ENCODE results near the gene UPK3BL2. TPM values are rescaled to one million over a fixed set of nuclear protein-coding genes. Genes with fewer than 3 reads are reported as not detected.
"Not testable (repeated sequence)": the region's sequence is repeated elsewhere in the genome, so short reads cannot be mapped to it uniquely, and the experiment has no call there.

Gene UPK3BL2
- 1.3 and 2.5 TPM in 2 replicates for total RNA-seq (2012; rRNA removed)

GRCh38 chr7:102543596-102543995 lies at the start of gene UPK3BL2:
UPK3BL2 (minus strand) TSS chr7:102543696; CDS start chr7:102543636, 60 bp downstream.
- H3K36me3 ChIP-seq (ENCODE audit: insufficient read depth, low read length); H3K4me3 ChIP-seq (ENCODE audit: low read length); H3K4me1 ChIP-seq (ENCODE audit: control insufficient read depth, insufficient read depth, low read length); H3K27me3 ChIP-seq (ENCODE audit: control insufficient read depth, insufficient read depth, low read length); H3K9ac ChIP-seq (ENCODE audit: low read depth, low read length); H3K4me2 ChIP-seq (ENCODE audit: low read length); H3K9me3 ChIP-seq (replicated peaks; ENCODE audit: low read length): not testable (repeated sequence)

DNA sequence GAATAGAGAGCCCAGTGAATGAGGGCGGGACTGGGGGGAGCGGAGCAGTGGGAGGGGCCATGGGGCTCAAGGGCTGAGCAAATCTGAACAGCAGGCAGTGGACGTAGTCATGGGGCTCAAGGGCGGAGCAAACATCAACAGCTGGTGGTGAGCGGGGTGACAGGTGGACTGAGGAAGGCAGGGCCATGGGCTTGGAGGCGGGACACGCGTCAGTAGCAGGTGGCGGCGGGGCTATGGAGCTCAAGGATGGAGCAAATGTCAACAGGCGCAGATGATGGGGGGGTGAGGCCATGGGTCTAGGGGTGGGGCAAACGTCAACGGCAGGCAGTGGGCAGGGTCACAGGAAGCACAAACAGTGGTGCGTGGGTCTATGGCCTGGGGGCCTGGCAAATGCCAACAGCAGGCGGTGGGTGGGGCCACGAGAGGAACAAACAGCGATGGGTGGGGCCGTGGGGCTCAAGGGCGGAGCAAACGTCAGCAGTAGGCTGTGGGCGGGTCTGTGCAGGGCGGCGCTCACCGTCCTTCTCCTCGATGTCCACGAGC lies 49.1 kb upstream of the UPK3BL2 start:
- H3K4me3 ChIP-seq (ENCODE audit: low read length), result not testable (repeated sequence)

GRCh38 chr7:102589857-102590256 lies 46.4 kb upstream of the UPK3BL2 start:
- H3K4me1 ChIP-seq (ENCODE audit: control insufficient read depth, insufficient read depth, low read length); H3K36me3 ChIP-seq (ENCODE audit: insufficient read depth, low read length); H3K4me3 ChIP-seq (ENCODE audit: low read length); H3K9me3 ChIP-seq (replicated peaks; ENCODE audit: low read length); H3K27me3 ChIP-seq (ENCODE audit: control insufficient read depth, insufficient read depth, low read length); H3K4me2 ChIP-seq (ENCODE audit: low read length); H3K9ac ChIP-seq (ENCODE audit: low read depth, low read length): not testable (repeated sequence)

More for the DNA sequence above, 49.1 kb upstream of the UPK3BL2 start:
- not testable (repeated sequence) for H3K9ac ChIP-seq (ENCODE audit: low read depth, low read length); H3K36me3 ChIP-seq (ENCODE audit: insufficient read depth, low read length); H3K4me1 ChIP-seq (ENCODE audit: control insufficient read depth, insufficient read depth, low read length); H3K9me3 ChIP-seq (replicated peaks; ENCODE audit: low read length); H3K27me3 ChIP-seq (ENCODE audit: control insufficient read depth, insufficient read depth, low read length); H3K4me2 ChIP-seq (ENCODE audit: low read length)

DNA sequence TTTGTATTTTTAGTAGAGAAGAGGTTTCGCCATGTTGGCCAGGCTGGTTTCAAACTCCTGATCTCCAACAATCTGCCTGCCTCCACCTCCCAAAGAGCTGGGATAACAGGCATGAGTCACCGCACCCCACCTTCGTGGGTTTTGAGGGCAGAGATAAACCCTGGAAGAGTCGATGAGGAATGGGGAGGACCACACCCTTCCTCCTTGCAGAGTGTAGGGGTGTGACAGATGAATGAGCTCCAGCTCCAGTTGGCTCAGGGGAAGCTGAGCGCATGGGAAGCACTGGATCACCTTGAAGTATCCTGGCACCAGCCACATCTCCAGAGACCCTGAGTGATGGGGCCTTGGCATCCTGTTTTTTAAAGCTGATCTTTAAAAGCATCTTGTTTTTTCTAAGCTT lies 40.0 kb upstream of the UPK3BL2 start:
- not testable (repeated sequence) for H3K4me2 ChIP-seq (ENCODE audit: low read length); H3K4me1 ChIP-seq (ENCODE audit: control insufficient read depth, insufficient read depth, low read length); H3K27me3 ChIP-seq (ENCODE audit: control insufficient read depth, insufficient read depth, low read length); H3K9ac ChIP-seq (ENCODE audit: low read depth, low read length); H3K36me3 ChIP-seq (ENCODE audit: insufficient read depth, low read length); H3K4me3 ChIP-seq (ENCODE audit: low read length); H3K9me3 ChIP-seq (replicated peaks; ENCODE audit: low read length)

DNA sequence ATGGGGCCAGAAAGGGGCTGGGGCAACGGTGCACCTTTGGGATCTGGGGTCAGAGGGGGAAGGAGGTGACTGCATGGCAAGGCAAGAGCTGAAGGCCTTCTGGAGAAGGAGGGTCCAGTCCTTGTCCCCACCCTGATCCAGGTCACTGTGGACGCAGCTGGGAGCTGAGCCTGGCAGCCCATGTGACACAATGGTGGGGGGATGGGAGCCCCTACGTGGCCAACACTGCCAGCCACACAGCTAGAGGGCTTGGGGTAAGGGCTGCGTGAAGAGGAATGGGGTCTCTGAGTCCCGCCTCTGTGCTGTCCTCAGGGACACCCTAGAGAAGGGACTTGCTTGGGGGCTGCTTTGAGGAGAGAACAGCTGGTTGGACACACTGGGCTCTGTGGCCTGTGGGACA lies 38.2 kb upstream of the UPK3BL2 start:
- H3K4me3 ChIP-seq (ENCODE audit: low read length); H3K4me2 ChIP-seq (ENCODE audit: low read length); H3K9me3 ChIP-seq (replicated peaks; ENCODE audit: low read length); H3K9ac ChIP-seq (ENCODE audit: low read depth, low read length); H3K27me3 ChIP-seq (ENCODE audit: control insufficient read depth, insufficient read depth, low read length); H3K4me1 ChIP-seq (ENCODE audit: control insufficient read depth, insufficient read depth, low read length); H3K36me3 ChIP-seq (ENCODE audit: insufficient read depth, low read length): not testable (repeated sequence)

DNA sequence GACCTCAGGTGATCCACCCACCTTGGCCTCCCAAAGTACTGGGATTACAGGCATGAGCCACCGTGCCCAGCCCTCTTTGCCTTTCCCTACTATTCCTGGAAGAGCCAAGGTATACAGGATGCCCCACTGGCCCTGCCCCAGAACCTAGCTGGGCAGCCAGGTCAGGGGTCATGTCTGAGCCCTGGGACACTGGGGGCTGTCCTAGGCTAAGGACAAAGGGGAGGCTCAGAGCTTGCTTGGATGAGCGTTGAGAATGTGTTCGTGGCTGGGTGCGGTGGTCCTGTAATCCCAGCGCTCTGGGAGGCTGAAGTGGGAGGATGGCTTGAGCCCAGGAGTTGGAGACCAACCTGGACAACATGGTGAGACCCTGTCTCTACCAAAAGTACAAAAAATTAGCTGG lies 35.0 kb upstream of the UPK3BL2 start:
- H3K9ac ChIP-seq (ENCODE audit: low read depth, low read length), result not testable (repeated sequence)

DNA sequence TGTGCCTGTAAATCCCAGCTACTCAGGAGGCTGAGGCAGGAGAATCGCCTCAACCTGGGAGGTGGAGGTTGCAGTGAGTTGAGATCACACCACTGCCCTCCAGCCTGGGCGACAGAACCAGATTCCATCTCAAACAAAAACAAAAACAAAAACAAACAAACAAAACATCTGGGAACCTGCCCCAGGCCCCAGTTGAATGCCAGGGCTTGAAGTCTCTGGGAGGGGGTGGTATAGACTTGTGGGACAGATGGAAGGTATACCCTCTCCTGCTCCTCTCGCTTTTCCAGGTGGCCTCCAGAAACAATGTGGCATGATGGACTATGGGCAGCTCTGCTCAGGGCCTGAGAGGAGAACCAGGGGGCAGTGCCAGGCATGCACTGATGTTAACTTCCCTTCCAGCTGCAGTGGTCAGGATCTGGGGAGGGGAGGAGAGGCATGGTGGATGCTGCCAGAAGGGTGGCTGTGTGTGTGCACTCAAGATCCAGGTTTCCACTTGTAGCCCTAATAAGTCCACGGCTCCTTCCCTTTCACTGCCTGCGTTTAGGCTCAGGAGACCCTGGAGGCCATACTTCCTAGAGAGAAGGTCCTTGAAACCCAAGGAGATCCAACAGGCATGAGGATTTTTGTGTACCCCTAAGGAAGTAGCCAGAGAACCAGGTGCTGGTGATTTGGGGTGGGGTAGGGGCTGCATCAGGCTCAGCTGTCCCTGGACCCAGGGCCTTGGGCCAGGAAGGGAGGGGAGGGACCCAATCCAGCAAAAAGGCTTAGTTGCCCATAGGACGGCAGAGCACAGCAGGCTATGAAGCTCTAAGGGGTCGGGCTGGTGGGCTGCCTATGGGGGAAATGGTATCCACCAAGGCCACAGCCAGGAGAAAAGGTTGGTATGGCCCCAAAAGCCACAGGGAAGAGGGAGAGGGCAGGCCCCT lies 34.1 kb upstream of the UPK3BL2 start:
- H3K27me3 ChIP-seq (ENCODE audit: control insufficient read depth, insufficient read depth, low read length); H3K4me2 ChIP-seq (ENCODE audit: low read length); H3K4me1 ChIP-seq (ENCODE audit: control insufficient read depth, insufficient read depth, low read length); H3K36me3 ChIP-seq (ENCODE audit: insufficient read depth, low read length); H3K9ac ChIP-seq (ENCODE audit: low read depth, low read length); H3K4me3 ChIP-seq (ENCODE audit: low read length); H3K9me3 ChIP-seq (replicated peaks; ENCODE audit: low read length): not testable (repeated sequence)

More for the DNA sequence above, 35.0 kb upstream of the UPK3BL2 start:
- not testable (repeated sequence) for H3K27me3 ChIP-seq (ENCODE audit: control insufficient read depth, insufficient read depth, low read length); H3K4me1 ChIP-seq (ENCODE audit: control insufficient read depth, insufficient read depth, low read length); H3K4me2 ChIP-seq (ENCODE audit: low read length); H3K4me3 ChIP-seq (ENCODE audit: low read length); H3K36me3 ChIP-seq (ENCODE audit: insufficient read depth, low read length); H3K9me3 ChIP-seq (replicated peaks; ENCODE audit: low read length)

DNA sequence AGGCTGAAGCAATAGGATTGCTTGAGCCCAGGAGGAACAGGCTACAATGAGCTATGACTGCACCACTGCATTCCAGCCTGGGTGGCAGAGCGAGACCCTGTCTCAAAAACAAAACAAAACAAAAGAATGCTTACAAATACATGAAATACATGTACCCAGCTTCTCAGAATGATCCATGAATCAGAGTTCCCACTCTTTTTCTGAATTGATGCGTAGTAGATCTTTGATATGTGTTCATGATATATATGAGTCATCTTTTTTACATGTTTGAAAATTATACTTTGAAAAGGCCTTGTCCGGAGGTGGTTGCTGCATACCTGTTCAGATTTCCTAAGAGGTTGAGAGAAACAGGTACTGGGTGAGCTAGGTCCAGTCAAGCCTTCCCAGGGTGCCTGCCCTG lies 32.9 kb upstream of the UPK3BL2 start:
- H3K36me3 ChIP-seq (ENCODE audit: insufficient read depth, low read length); H3K9me3 ChIP-seq (replicated peaks; ENCODE audit: low read length); H3K9ac ChIP-seq (ENCODE audit: low read depth, low read length); H3K4me1 ChIP-seq (ENCODE audit: control insufficient read depth, insufficient read depth, low read length); H3K4me2 ChIP-seq (ENCODE audit: low read length); H3K27me3 ChIP-seq (ENCODE audit: control insufficient read depth, insufficient read depth, low read length); H3K4me3 ChIP-seq (ENCODE audit: low read length): not testable (repeated sequence)

GRCh38 chr7:102574607-102575006 lies 31.1 kb upstream of the UPK3BL2 start:
- H3K9me3 ChIP-seq (replicated peaks; ENCODE audit: low read length); H3K9ac ChIP-seq (ENCODE audit: low read depth, low read length); H3K4me2 ChIP-seq (ENCODE audit: low read length); H3K4me1 ChIP-seq (ENCODE audit: control insufficient read depth, insufficient read depth, low read length); H3K27me3 ChIP-seq (ENCODE audit: control insufficient read depth, insufficient read depth, low read length); H3K36me3 ChIP-seq (ENCODE audit: insufficient read depth, low read length); H3K4me3 ChIP-seq (ENCODE audit: low read length): not testable (repeated sequence)

DNA sequence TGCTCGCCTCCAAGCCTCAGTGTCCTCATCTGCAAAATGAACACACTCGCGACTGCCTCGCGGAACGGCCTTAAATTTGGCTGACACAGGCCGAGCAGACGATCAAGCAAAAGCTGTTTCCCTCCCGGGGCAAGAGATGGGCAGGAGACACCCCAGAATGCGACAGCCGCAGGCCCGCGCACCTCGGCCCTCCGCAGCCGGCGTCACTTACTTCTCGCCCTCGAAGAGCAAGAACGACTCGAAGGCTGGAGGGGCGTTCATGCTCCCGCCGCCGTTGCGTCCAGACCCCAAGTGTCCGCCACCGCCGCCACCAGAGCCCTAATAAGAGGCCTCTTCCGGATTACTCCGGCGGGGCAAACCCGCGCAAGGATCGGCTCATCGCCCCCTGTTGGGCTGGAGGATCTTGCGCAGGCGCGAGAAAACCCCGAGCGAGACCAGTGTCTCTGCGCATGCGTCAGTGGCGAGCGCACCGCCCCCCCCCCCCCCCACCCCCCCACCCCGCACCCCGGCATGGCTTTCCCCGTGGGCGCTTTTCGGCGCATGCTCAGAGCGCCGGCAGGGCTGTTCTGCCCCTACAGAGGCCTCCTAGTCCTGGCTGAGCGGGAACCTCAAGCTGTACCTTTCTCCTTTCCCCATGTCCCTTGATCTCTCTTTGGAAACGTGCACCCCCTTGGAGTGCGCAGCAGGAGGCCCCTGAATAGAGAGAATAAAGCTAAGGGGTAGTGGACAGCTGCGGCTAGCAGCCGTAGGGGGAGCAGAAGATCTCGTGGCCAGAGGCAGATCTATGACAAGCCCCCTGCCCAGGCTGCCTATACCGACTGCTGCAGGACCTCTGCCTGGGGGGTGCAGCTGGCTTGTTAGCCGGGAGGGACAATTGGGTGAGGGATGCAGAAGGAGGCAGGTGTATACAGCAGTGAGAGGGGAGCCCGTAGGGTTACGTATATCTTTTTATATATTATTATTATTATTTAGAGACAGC lies 29.1 kb upstream of the UPK3BL2 start, which contains the start of gene POLR2J3:
TSS of gene POLR2J3 (minus strand) at position 323 of the 979 bp plus-strand sequence. CDS start at position 261, 62 bp downstream.
- H3K9me3 ChIP-seq (replicated peaks; ENCODE audit: low read length); H3K36me3 ChIP-seq (ENCODE audit: insufficient read depth, low read length); H3K4me1 ChIP-seq (ENCODE audit: control insufficient read depth, insufficient read depth, low read length); H3K27me3 ChIP-seq (ENCODE audit: control insufficient read depth, insufficient read depth, low read length): not testable (repeated sequence)
- peak within 1 kb of the TSS; percentile 76 for H3K4me3 ChIP-seq (ENCODE audit: low read length)
- peak within 1 kb of the TSS; percentile 87 for H3K9ac ChIP-seq (ENCODE audit: low read depth, low read length)
- H3K4me2 ChIP-seq (ENCODE audit: low read length), result peak within 1 kb of the TSS; percentile 69

DNA sequence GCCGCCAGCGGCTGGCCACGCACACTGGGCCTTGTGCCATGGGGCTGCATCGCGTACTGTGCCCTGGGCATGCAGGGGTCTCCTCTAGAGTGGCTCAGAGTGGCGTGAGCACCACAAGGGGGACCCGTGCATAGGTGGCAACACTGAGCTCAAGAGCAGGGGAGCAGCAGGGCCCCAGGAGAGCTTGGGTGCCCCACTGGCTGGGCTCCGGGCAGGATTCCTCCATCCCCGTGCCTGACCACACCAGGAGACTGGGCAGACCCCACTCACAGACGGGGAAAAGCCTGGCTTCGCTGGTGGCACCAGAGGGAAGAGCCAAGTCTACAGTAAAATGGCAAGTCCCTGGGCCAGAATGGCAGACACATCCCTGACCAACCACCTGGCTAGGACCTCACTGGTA lies 25.1 kb upstream of the UPK3BL2 start:
- not testable (repeated sequence) for H3K4me3 ChIP-seq (ENCODE audit: low read length); H3K27me3 ChIP-seq (ENCODE audit: control insufficient read depth, insufficient read depth, low read length); H3K9me3 ChIP-seq (replicated peaks; ENCODE audit: low read length); H3K9ac ChIP-seq (ENCODE audit: low read depth, low read length); H3K4me1 ChIP-seq (ENCODE audit: control insufficient read depth, insufficient read depth, low read length); H3K36me3 ChIP-seq (ENCODE audit: insufficient read depth, low read length); H3K4me2 ChIP-seq (ENCODE audit: low read length)

Measured in skeletal muscle satellite cell (primary cell).